Ascending aorta (tissue), 2 donors: ENCODE data around the gene PARVB. TPM values are rescaled to one million over a fixed set of nuclear protein-coding genes. Genes with fewer than 3 reads are reported as not detected.

Experiments used
- DNase-seq, 2 donors: peaks; one replicate each; pipeline ENCODE4 v3.0.0-alpha.2; 2019; ENCODE audit warnings: low spot score in 2 of 2
- H3K27ac ChIP-seq, 2 donors: fragments of 200-600 bp; sonication (generic); one replicate each; pipeline ENCODE4 v1.5.1; 2016 to 2017; ENCODE audit warnings: mild to moderate bottlenecking in 1 of 2
- H3K27me3 ChIP-seq: fragments of 200-600 bp; sonication (generic); one replicate; pipeline ENCODE4 v1.5.1; 2017
- H3K36me3 ChIP-seq, 2 donors: fragments of 200-600 bp; sonication (generic); one replicate each; pipeline ENCODE4 v1.5.1; 2016
- H3K4me1 ChIP-seq, 2 donors: fragments of 200-600 bp; sonication (generic); one replicate each; pipeline ENCODE4 v1.5.1; 2016 to 2017; ENCODE audit warnings: mild to moderate bottlenecking in 1 of 2
- H3K4me3 ChIP-seq, 2 donors: fragments of 200-600 bp; sonication (generic); one replicate each; pipeline ENCODE4 v1.5.1; 2016 to 2017; ENCODE audit warnings: mild to moderate bottlenecking in 1 of 2
- H3K9me3 ChIP-seq, 2 donors: fragments of 200-600 bp; sonication (generic); one replicate each; pipeline ENCODE4 v1.5.1; 2016
- intact Hi-C: fragments of 100-400 bp; cut with DNase I; formaldehyde crosslinking; loops from one replicate; pipeline ENCODE4 v1.15.1; 2023
- total RNA-seq: library from RNA; depleted of rRNA; stranded (reverse); fragments of >200 nt; gene quantifications from one replicate; pipeline ENCODE4 v1.1.0, GENCODE V29; 2016
- TF ChIP-seq, protein P1 (sequence below), 3 experiments: fragments of 200-600 bp in 2 of 3; fragments of 450-650 bp in 1 of 3; sonication (generic) in 2 of 3; IDR thresholded peaks; one replicate each; pipeline ENCODE4 v1.5.1; 2016 to 2019; ENCODE audit warnings: antibody characterized with exemption in 3 of 3, mild to moderate bottlenecking in 1 of 3, moderate library complexity in 1 of 3

PARVB gene
- total RNA-seq, 1 donor from 2014 or later: 33.8 TPM

- TF ChIP-seq, protein P1, sequence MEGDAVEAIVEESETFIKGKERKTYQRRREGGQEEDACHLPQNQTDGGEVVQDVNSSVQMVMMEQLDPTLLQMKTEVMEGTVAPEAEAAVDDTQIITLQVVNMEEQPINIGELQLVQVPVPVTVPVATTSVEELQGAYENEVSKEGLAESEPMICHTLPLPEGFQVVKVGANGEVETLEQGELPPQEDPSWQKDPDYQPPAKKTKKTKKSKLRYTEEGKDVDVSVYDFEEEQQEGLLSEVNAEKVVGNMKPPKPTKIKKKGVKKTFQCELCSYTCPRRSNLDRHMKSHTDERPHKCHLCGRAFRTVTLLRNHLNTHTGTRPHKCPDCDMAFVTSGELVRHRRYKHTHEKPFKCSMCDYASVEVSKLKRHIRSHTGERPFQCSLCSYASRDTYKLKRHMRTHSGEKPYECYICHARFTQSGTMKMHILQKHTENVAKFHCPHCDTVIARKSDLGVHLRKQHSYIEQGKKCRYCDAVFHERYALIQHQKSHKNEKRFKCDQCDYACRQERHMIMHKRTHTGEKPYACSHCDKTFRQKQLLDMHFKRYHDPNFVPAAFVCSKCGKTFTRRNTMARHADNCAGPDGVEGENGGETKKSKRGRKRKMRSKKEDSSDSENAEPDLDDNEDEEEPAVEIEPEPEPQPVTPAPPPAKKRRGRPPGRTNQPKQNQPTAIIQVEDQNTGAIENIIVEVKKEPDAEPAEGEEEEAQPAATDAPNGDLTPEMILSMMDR (IDR thresholded peaks at IDR 0.05): no peak
- Histone ChIP-seq H3K9me3 (no peaks in the 10 kb centered on the region), H3K27me3 (no peaks in the 10 kb centered on the region), H3K27ac (no peak overlapping the region), H3K4me1 (no peaks in the 10 kb centered on the region), H3K4me3 (no peak overlapping the region), H3K36me3 (no peaks in the 10 kb centered on the region)
- DNase-seq: no peak
- intact Hi-C loops: no loop called here
Observed at GRCh38 chr22:44067033-44067432, 42.9 kb downstream of the PARVB start.

GRCh38 chr22:44067901-44068300 lies 43.8 kb downstream of the PARVB start:
- no peak overlapping the region for H3K27ac ChIP-seq

GRCh38 chr22:44068422-44069191 lies 44.5 kb downstream of the PARVB start:
- Histone ChIP-seq H3K9me3 (no peaks in the 10 kb centered on the region), H3K4me3 (no peak overlapping the region), H3K27me3 (no peaks in the 10 kb centered on the region), H3K27ac (no peak overlapping the region), H3K4me1 (no peaks in the 10 kb centered on the region), H3K36me3 (no peaks in the 10 kb centered on the region)
- TF ChIP-seq, protein P1 (IDR thresholded peaks at IDR 0.05): no peak
- peak; percentile 13 to 74 for DNase-seq
- intact Hi-C loops: no loop called here

More at GRCh38 chr22:44067901-44068300, 43.8 kb downstream of the PARVB start:
- no peaks in the 10 kb centered on the region for H3K36me3 ChIP-seq
- H3K4me3 ChIP-seq: no peak overlapping the region
- intact Hi-C loops: no loop called here
- no peaks in the 10 kb centered on the region for H3K4me1 ChIP-seq
- H3K9me3 ChIP-seq: no peaks in the 10 kb centered on the region
- no peaks in the 10 kb centered on the region for H3K27me3 ChIP-seq
- DNase-seq: no peak
- TF ChIP-seq, protein P1 (IDR thresholded peaks at IDR 0.05): no peak

DNA sequence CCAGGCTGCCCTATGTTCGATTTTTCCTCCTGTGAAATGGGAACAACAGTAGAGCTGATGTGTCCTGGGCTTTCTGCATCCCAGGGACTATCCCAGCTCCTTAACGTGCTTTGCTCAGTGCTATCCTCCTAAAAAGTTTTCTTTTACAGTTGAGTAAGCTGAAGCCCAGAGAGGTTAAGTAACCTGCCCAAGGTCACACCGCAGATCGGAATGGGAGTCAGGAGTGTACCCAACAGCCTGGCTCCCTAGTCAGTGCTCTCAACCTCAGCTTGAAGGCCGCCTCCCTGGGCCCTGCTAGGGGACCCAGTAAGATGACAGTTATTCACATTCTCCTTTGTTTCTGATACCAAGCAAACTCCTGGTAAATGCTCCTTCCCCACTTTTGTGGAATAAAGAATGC lies 45.9 kb downstream of the PARVB start:
- no peak for DNase-seq
- H3K9me3 ChIP-seq: no peaks in the 10 kb centered on the region
- no peaks in the 10 kb centered on the region for H3K27me3 ChIP-seq
- H3K36me3 ChIP-seq: no peaks in the 10 kb centered on the region
- intact Hi-C loops: no loop called here
- TF ChIP-seq, protein P1 (IDR thresholded peaks at IDR 0.05): no peak
- H3K27ac ChIP-seq: no peak overlapping the region
- H3K4me1 ChIP-seq: no peaks in the 10 kb centered on the region
- no peak overlapping the region for H3K4me3 ChIP-seq

DNA sequence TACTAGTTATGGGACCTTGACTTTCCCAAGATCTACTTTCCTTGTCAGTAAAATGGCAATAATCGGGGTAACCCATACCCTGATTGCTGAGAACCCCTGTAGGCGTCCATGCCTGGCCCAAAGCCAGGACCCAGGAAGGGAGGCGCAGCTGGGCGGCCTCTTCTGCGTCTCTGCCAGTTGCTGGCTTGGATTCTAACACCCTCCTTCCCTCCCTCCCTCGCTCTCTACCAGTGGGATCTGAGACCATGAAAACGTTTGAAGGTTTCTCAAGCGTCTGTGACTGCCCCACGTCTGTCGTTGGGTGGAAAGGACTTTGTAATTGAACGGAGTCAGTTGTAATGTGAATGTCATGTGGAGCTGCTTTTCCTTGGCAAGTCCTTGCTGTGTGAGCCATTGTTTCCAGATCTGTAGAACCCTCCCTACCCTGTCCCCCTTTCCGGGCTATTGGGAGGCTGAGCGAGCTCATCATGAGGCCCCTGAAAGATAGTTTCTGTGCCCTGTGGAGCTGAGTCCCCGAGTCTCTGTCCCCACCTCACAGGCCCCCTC lies 47.8 kb downstream of the PARVB start:
- Histone ChIP-seq H3K4me3 (no peak overlapping the region), H3K27ac (no peak overlapping the region), H3K9me3 (no peaks in the 10 kb centered on the region), H3K36me3 (no peaks in the 10 kb centered on the region), H3K27me3 (no peaks in the 10 kb centered on the region), H3K4me1 (no peaks in the 10 kb centered on the region)
- TF ChIP-seq, protein P1 (IDR thresholded peaks at IDR 0.05): no peak
- intact Hi-C loops: no loop called here
- no peak for DNase-seq
